ENCODE data around the gene P2RY11.

- TF ChIP-seq POLR2A (IDR thresholded peaks at IDR 0.05; ENCODE audit: low read length) (no peak), GATA1 (IDR thresholded peaks at IDR 0.05; ENCODE audit: low read depth, low read length) (no peak)
Measured at GRCh38 chr19:10087296-10088061, 24.0 kb upstream of the P2RY11 start.

Measured in erythroblast (primary cell).